GM12892 (cell line): Measurements from ENCODE around the gene ATP10A.

Experiments used
- POLR2A ChIP-seq: IDR thresholded peaks from 2 replicates; pipeline ENCODE4 v1.6.1; 2011; ENCODE audit warnings: low read depth, low read length, control low read depth
- POLR2AphosphoS5 ChIP-seq: IDR thresholded peaks from 2 replicates; pipeline ENCODE4 v1.6.1; 2011; ENCODE audit warnings: low read depth, low read length, control low read depth
- TAF1 ChIP-seq: IDR thresholded peaks from 2 replicates; pipeline ENCODE4 v1.6.1; 2011; ENCODE audit warnings: low read depth, mild to moderate bottlenecking, control low read depth, low read length, borderline replicate concordance

GRCh38 chr15:25671132-25671531 lies 192.0 kb downstream of the ATP10A start:
- TF ChIP-seq POLR2A (no peak), POLR2AphosphoS5 (no peak), TAF1 (no peak)
